GM21447 (cell line): ENCODE measurements around the gene FLOT1.
"Not testable (repeated sequence)": the region's sequence is repeated elsewhere in the genome, so short reads cannot be mapped to it uniquely, and the experiment has no call there.

Source experiments
- ATAC-seq: cut with Tn5 transposase; IDR thresholded peaks from one replicate; pipeline ENCODE4 v1.9.1; 2021; ENCODE audit not compliant: unreplicated experiment

FLOT1 gene

DNA sequence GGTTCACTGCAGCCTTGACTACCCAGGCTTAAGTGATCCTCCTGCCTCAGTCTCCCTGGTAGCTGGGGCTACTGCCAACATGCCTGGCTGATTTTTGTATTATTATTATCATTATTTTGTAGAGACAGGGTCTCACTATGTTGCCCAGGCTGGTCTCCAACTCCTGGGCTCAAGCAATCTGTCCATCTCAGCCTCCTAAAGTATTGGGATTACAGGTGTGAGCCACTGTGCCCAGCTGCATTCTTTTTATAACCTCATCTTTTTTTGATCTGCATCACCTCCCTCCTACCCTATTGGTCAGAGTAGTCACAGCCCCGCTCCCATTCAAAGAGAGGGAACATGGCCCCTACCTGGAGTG is 25.4 kb upstream of the FLOT1 start:
- ATAC-seq = no peak

DNA sequence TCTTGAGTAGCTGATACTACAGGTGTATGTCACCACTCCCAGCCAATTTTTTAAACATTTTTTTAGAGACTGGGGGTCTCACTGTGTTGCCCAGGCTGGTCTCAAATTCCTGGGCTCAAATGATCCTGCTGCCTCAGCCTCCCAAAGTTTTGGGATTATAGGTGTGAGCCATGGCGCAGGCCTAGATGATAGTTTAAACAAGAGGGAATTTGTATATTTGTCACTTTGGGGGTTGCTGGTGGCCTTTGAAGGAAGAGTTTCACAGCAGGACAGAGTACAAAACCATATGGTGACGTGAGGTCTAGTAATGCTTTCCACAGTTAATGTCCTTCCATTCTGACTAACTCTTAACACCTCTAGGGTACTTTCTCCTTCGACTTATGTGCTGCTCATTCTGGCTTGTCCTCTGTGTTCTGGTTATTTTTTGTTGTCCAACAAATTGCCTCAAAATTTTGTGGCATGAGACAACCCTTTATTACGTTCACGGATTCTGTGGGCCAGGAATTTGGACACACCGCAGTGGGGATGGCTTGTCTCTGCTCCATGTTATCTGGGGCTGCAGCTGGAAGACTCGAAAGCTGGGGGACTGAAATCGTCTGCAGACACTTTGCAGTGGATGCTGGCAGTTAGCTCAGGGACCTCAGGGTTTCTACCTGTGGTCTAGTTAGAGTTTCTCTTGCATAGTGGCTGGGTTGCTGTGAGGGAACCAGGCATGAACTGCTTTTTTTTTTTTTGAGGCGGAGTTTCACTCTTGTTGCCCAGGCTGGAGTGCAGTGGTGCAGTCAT is 24.9 kb upstream of the FLOT1 start:
- ATAC-seq = peak; percentile 61

DNA sequence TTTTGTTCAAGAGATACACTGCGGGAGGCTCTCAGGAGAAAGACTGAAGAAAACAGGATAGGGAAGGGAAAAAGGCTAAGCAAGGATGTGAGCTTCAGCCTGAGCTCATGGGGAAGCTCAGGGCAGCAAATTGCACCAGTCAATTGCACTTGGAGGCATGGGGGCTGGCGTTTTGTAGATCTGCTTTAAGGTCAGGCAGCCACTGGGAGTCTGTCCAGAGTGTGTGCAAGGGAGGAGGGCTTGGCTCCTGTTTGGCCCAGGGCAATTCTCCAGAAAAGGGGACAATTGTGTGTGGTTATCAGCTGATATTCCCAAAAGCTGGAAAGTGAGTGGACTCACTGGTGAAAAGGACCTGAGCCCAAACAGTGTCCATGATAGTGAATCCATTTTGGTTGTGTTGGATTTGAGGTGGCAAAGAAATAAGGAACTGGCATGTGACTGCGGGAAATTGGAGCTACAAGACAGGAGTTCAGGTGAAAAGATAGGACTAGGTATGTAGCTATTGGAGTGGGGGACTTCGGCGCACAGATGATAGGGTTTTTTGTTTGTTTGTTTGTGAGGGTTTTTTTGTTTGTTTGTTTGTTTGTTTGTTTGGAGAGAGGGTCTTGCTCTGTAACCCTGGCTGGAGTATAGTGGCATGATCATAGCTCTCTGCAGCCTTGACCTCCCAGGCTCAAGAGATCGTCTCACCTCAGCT is 24.1 kb upstream of the FLOT1 start:
- ATAC-seq = no peak

DNA sequence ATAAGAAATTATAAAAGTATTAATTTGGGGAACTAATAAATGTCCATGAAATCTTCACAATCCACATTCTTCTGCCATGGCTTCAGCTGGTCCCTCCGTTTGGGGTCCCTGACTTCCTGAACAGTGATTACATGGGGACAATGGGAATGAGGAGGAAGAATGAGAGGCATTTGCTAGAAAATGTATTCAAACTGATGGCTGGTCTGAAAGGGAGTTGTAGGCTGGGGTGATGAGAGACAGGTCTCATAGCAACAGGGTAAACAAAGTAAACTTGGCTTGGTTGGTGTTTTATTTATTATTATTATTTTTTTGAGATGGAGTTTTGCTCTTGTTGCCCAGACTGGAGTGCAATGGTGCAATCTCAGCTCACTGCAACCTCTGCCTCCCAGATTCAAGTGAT is 23.0 kb upstream of the FLOT1 start:
- not testable (repeated sequence) for ATAC-seq

DNA sequence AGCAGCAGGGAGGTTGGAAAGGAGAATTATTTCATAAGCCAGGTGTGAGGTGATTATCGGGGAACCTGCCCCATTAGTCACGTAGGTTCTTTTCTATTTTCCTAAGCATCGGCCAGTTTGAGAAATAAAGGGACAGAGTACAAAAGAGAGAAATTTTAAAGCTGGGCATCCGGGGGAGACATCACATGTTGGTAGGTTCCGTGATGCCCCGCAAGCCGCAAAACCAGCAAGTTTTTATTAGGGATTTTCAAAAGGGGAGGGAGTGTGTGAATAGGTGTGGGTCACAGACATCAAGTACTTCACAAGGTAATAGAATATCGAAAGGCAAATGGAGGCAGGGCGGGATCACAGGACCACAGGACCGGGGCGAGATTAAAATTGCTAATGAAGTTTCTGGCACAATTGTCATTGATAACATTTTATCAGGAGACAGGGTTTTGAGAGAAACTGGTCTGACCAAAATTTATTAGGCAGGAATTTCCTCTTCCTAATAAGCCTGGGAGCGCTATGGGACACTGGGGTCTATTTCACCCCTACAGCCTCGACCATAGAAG is 22.1 kb upstream of the FLOT1 start:
- not testable (repeated sequence) for ATAC-seq

DNA sequence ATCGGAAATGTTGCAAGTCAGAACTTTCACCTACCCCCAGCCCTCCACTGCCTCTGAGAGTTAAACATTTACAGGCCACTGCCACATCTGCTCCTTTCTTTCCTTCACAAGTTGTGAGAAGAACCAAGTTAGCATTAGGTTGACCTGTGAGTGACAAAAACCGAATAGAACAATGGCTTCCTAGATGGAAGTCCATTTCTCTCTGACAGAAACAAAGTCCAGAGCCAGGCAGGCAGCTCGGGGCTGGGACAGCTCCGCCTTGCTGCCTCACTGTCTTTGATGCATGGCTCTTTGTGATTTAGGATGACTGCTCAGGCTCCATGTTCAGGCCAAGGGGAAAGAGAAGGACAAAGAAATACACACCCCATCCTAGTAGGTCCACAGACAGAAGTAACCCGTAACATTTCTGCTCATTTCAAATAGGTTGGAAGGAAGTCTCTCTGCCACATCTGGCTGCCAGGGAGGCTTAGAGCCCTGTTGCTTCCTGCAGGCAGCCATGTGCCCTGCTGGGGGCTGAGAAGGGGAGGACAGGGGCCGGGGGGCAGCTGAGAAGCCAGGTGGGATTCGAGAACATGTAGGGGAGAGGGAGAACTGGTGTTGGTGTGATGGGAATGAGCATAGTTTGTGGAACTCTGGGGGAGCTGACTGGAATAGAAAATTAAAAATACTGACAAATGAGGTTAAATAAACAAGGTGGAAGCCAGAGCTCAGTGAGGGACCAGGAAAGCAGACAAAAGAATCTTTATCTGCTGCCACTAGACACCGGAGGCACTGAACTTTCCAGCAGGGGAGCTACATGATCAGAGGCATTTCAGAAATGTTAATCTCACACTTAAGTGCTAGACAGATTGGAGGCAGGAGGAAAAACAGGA is 21.4 kb upstream of the FLOT1 start:
- peak; percentile 41 for ATAC-seq

DNA sequence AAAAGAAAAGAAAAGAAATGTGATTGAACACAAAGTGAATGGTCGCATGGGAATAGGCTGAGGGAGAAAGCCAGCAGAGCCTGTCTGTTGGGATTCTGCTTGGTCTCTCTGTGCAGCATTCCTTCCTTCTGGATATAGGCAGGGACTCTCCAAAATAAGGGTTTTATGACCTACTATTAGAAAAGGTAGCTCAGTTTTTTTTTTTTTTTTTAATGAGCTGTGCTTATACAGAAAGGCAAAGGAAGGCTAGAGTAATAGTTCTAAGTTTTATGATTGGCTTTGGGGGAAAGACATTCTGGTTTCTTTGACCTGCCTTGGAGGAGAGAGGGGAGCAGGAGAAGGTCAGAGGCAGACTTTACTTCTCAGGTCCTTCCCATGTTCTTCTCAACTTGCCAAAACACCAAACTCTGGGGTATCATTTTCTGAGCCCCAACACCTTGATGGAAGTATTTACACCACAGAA is 20.7 kb upstream of the FLOT1 start:
- no peak for ATAC-seq

DNA sequence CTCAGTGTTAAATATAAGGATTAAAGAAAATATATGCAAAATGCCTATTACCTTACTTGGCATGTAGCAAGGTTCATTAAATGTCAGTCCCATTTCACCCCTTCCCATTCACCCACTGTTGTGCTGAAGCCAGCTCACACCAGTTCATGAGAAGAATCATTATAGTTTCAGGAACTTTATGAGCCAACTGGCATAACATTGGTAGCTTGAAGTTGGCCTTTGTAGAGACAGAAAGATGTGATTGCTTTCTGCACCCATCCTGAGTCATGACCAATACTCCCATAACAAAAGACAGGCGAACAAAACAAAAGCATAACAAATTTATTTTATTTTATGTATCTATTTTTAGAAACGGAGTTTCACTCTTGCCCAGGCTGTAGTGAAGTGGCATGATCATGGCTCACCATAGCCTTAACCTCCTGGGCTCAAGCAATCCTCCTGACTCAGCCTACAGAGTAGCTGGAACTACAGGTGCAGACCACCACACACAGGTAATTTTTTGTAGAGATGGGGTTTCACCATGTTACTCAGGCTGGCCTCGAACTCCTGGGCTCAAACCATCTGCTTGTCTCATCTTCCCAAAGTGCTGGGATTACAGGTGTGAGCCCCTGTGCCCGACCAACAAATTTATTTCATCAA is 19.4 kb upstream of the FLOT1 start:
- no peak for ATAC-seq

DNA sequence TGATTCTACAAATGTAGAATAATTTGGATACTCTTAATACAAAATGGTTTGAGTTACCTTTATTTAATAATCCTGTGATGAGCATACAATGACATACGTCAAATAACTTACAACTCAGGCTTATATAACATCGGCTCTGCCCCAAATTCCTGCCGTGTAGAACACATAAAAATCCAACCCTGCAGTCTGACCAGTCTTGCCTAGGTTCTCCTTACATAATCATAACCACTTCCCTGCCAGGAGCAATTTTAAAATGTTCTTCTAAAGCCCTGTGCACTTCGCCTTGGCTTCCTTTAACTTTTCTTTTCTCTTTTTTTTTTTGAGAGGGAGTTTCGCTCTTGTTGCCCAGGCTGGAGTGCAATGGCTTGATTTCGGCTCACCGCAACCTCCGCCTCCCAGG is 18.1 kb upstream of the FLOT1 start:
- no peak for ATAC-seq

DNA sequence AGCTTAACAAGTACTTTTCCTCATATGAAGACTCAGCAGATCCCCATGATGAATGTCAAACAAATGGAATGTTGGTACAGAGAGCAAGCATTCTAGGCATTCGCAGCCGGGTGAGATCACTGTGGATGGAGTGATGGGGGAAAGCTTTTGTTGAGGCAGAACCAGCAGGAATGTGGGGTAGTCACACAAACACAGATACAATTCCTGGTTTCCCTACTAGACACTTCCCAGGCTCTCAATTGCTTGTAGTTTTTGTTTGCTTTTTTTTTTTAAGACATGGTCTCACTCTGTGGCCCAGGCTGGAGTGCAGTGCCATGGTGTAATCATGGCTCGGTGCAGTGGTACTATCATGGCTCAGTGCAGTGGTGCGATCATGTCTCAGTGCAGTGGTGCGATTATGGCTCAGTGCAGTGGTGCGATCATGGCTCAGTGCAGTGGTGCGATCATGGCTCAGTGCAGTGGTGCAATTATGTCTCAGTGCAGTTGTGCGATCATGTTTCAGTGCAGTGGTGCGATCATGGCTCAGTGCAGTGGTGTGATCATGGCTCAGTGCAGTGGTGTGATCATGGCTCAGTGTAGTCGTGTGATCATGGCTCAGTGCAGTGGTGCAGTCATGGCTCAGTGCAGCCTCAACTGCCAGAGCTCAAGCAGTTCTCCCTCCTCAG is 17.2 kb upstream of the FLOT1 start:
- no peak for ATAC-seq

DNA sequence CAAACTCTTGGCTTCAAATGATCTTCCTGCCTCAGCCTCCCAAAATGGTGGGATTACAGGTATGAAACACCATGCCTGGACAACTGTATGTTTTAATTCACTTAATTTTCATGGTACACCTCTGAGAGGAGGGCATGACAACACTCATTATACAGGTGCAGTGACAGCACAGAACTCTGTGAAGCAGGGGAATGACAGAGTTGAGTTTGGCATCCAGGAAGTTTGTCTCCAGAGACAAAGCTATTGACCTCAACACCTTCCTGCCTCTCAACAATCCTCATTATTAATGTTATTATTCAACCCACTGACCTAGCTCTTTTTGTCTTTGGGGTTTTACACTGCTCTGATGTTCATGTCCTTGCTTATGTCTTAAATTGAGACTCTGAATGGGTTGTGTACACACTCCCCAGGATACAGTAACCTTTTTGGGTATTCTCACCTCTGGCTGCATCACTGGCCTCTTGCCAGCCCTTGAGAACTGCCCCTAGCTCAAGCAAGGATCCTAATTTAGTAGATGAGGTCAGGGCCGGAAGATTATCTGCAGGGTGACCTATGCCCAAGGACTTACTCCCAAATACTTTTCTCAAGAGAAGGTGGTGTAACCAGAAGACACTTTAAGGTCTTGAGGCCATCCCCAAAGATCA is 14.9 kb upstream of the FLOT1 start:
- no peak for ATAC-seq

DNA sequence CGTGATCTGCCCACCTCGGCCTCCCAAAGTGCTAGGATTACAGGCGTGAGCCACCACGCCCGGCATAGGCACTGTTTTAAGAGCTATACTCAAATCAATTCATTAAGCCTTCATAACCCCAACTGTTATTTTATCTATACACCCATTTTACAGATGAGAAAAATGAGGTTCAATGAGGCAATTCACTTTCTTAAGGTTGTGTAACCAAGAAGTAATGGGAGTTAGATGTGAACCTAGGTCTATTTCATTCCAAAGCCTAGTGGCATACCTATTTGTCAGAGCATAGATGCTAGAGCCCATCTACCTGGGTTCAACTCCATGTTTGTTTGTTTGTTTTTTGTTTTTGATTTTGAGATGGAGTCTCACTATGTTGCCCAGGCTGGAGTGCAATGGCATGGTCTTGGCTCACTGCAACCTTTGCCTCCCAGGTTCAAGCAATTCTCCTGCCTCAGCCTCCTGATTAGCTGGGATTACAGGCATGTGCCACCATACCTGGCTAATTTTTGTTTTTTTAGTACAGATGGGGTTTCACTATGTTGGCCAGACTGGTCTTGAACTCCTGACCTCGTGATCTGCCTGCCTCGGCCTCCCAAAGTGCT is 14.0 kb upstream of the FLOT1 start:
- not testable (repeated sequence) for ATAC-seq

DNA sequence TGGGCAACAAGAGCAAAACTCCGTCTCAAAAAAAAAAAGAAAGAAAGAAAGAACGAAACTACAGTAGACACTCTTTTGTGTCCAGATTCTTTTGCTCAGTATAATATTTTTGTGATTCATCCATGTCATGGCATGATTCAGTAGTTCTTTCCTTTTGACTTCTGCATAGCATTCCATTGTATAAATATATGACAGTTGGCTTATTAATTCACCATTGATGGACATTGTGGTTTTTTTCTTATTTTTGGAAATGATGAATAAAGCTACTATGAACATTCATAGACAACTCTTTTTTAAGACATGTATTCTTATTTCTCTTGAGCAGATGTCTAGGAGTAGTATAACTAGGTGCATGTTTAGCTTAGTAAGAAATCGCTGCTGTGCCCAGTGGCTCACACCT is 12.1 kb upstream of the FLOT1 start:
- no peak for ATAC-seq

DNA sequence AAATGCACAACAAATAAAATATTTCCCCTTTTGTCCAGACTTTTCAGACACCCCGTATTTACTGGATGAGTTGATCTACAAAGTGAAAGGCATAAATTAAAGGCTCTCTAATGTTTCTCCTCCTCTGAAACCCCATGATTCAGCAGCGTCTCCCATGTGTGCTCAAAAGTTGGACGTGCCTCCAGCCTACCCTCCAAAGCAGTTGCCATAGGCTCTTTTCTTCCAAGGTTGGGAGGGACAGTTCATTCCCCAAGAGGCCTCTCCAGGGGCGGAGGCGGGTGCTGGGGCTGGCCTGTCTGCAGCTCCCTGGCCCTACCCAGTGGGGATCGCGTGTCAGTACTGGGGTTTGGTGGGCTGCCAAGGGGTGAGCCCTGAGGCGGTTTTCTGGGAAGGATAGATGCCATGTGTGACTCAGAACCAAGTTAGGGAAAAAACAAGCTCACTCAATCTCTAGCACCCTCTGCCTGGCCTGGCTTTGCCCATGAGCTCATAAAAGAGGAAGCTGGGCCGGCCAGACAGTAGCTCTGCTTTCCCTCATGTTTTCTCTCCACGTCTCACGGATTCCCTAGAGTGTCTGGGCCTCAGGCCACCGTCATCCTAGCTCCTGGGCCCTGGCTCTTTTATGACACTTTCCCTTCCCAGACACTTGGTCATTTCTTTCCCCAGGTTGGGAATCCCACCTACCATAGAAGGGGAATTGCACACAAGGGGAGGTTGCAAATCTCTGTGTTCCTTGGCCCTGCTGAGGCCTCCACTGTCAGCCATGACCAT is 9.9 kb upstream of the FLOT1 start:
- no peak for ATAC-seq

DNA sequence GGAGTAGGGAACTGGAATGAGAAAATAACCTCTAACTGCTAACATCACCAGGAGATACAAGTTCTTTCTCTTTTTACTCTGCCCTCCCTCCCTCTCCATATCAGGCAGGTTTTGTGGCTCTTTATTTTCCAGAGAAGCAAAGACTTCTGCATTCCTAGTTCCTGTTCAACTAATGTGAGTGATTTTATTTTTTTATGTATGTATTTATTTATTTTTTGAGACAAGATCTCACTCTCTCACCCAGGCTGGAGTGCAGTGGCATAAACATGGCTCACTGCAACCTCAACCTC is 7.8 kb upstream of the FLOT1 start:
- ATAC-seq = no peak

DNA sequence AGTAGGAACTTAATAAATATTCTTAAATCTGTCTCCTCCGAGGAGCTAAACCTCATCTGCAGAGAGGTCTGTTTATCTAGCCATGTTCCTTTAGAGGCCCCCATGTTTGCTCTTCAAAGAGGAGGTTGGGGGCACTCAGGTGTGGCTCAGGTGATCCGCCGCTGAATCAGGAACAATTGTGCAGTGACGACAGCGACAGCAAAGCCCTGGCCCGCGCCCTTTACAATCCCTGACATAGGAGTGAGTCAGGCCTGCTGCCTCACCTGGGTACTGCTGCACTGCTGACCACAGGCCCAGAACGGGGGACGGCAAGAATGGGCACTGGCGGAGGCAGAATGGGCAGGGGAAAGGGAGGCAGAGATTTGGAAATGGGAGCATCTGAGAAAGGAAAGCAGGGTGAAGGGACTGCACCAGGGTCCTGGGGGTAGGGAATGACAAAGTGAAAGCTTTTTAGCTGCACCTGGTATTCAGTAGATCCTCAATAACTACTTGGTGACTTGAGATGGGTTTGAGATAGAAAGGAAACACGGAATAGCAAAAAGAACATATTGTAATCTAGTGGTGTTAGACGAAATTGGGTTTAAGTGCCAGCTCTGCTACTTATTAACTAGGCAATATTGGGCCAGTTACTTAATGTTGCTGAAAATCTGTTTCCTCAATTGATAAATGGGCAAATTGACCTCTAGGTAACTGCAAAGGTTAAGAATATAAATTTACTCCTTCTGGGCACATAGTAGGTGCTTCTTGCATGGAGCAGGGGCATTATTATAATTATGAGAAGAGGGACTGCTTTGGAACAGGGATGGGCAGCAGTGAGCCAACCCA is 7.3 kb upstream of the FLOT1 start:
- no peak for ATAC-seq

DNA sequence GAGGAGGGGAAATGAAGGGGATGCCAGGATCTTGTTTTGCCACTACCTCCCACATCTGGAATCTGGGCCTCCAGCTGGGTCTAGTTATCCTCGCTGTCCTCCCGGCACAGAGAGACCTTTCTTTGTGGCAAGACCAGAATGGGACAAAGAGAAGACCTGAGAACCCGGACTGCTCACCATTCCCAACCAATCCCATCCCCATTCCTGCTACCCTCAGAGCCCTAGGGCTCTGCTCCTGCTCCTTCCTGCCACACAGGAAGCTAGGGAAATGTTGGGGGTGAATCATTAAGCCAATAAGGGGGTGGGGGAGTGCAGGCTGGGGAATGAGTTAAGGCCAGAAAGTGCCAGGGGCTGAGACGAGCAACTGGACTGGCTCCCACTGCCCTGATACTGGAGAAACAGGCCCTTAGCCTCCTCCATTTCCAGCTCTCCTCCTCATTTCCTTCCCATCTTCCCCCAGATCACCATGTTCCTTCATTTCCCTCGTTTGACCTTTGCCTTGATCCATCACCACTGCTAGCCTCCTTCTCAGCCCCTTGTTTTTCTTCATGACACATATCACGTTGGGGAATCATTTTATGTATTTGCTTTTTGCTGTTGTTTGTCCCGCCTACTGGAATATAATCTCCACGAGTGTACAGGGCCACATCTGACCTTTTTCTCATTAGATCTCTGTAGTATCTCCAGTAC is 6.5 kb upstream of the FLOT1 start:
- no peak for ATAC-seq
